CD4-positive, alpha-beta T cell treated with Interleukin-15 for 1 hour (primary cell): ENCODE measurements around the gene HIRIP3.
"Not testable (repeated sequence)": the region's sequence is repeated elsewhere in the genome, so short reads cannot be mapped to it uniquely, and the experiment has no call there.

Experiments used
- DNase-seq: peaks from one replicate; pipeline ENCODE4 v3.0.0-alpha.2; 2020

Gene HIRIP3, protein sequence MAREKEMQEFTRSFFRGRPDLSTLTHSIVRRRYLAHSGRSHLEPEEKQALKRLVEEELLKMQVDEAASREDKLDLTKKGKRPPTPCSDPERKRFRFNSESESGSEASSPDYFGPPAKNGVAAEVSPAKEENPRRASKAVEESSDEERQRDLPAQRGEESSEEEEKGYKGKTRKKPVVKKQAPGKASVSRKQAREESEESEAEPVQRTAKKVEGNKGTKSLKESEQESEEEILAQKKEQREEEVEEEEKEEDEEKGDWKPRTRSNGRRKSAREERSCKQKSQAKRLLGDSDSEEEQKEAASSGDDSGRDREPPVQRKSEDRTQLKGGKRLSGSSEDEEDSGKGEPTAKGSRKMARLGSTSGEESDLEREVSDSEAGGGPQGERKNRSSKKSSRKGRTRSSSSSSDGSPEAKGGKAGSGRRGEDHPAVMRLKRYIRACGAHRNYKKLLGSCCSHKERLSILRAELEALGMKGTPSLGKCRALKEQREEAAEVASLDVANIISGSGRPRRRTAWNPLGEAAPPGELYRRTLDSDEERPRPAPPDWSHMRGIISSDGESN

DNA sequence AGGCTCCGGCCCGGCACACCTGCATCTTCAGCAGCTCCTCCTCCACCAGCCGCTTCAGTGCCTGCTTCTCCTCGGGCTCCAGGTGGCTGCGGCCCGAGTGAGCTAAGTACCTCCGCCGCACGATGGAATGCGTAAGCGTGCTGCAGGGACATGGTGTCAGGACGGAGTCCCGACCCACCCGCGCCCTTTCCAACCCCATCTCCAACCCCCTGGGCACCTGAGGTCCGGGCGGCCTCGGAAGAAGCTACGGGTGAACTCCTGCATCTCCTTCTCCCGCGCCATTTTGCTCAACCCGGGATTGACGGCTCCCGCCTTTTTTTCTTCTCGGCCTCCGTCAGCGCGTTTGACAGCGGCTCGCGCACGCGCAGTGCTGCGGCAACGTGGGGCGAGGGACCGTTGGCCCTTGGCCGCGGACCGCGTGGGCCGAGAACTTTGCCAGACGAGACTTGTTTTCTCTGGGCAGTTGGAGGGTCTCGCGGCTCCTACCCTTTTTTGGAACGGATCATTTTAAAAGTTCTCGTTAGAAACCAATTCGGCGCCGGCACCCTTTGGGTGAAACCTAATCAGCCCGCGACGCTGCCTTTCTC, at the start of gene HIRIP3:
Gene HIRIP3 (minus strand): TSS at position 294 of the 587 bp plus-strand sequence. CDS start 12 bp downstream, at position 282.
- peak; percentile 85 for DNase-seq

DNA sequence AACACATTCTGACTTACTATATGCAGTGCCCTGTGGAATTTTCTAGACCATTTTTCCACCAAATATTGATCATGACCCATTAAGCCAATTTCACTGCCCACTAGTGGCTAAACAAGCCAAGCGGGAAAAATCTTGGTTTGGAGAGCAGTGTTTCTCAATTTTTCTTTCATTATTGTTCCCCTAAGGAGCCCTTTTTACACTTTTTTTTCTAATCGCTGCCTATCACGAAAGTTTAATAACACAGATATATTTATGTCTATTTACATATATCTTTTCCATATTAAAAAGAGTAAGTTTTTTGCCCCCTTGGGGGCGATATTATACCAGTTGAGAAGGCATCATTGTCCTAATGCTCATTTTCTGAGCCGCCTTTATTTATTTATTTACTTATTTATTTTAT, 46.4 kb upstream of the HIRIP3 start:
- DNase-seq, result no peak

DNA sequence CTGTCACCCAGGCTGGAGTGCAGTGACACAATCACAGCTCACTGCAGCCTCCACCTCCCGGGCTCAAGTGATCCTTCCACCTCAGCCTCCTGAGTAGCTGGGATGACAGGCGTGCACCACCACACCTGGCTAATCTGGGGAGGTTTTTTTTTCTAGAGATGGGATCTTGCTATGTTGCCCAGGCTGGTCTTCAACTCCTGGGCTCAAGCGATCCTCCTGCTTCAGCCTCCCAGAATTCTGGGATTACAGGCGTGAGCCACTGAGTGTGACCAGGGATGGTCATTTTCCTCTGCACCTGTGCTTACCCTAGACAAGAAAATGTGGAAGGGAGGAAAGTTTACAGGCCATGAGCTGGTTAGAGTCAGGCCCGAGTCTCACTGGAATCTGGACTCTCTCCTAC, 45.3 kb upstream of the HIRIP3 start:
- not testable (repeated sequence) for DNase-seq

DNA sequence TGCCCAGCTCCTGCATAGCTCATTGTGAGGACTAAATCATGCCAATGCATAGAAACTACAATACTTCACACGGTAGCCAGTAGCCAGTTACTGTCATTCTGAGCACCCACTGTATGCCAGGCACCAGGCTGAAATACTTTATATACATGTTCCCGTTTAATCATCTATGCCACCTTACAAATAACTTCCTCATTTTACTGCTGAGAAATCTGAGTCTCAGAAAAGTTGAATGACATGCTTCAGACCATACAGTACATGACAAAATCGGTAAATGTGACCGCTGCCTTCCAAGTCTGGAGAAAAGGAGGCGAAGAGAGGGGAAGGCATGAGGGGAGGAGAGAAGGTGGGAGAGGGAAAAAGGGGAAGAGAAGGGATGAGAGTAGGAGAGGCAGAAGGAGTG, 44.8 kb upstream of the HIRIP3 start:
- DNase-seq, result no peak

DNA sequence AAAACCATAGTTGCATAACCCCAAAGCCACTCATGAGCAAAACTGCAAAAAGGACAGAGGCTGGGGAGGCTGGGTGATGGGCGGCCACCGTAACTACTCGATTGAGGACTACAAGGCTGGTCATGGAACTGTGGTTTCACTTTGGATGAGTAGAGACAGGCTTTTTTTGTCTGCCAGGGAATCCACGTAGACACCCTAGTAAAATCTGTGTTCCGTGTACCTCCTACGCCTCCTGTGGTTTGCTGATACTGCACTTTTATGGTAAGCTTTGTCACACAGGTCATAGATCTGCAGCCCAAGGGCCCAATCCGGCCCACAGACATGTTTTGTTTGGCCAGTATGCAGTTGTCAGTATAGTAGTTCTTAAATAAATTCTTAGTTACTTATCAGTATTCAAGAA, 37.9 kb upstream of the HIRIP3 start:
- DNase-seq, result no peak

DNA sequence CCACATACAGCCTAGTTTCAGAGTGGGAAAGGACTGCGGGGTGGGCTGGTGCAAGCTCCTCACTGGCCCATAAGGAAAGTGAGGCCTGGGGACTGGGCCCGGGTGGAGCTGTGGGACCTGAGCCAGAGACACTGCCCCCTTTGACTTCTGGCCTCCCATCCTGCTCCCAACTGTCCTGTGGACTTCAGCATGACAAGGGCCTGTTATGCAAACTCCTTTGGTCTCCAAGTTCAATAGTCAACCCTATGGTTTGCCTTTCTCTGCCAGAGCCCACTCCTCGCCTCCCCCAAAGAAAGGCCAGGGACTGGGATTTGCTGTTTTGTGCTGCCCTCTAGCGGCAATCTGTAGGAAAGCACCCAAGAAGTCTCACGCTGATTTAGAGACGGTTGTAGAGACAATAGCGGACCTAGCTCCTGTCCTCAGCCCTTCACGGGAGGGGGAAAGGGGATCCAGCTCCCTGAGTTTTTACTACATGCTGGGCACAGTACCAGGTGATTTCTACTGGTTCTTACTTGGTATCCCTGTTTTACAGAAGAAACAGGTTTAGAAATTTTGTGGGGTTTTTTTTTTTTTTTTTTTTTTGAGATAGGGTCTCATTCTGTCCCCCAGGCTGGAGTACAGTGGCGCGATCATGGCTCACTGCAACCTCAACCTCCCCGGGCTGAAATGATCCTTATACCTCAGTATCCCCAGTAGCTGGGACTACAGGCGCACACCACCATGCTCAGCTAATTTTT, 36.8 kb upstream of the HIRIP3 start:
- DNase-seq, result peak; percentile 59

DNA sequence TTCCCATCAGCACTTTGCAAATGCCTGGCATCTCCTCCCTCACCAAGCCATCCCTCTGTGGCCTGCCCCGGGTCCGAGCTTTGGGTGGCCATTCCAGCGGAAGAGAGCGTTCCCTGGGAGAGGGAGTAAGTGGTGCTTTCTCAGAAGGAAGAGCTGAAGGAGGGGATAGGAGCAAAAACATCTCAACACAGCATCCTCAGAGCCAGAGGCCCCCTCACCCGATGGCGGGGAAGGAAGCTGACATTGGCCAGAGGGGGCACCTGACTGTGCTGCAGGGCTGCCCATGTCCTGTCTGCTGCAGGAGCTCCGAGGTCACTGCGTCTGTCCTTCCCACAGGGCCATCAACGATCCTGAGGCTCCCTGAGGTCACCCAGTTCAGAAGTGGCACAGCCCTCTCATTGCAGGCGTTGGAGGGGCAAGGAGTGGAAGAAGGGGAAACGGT, 36.1 kb upstream of the HIRIP3 start:
- no peak for DNase-seq

DNA sequence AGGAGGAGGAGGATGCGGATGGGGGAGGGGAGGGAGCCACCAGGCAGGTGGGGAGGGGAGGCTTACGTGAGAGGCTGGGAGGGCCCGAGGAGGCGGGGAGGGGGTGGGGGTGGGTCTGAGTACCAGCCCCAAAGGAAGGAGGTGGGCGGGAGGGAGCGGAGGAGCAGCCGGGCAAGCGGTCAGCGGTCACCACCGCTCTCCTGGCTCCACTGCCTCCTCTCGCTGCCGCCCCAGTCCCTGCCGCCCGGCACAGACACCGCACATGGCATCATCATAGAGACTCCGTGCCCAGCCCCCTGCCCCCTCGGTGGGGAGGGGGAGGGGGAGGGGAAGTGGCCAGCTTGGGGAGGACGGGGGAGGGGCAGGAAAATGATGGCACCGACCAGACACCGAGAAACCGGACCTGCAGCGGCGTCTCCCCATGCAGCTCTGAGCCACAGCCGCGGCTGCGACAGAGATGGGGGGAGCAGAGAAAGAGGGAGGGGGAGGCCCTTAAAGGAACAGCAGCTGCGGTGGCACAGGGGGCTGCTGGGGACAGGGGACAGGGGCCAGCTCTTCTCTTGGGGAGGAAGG, 35.5 kb upstream of the HIRIP3 start, which contains the start of gene TLCD3B:
Gene TLCD3B (minus strand): TSS at position 431 of the 573 bp plus-strand sequence. CDS start 744 bp downstream, outside the sequence.
- DNase-seq, result no peak

DNA sequence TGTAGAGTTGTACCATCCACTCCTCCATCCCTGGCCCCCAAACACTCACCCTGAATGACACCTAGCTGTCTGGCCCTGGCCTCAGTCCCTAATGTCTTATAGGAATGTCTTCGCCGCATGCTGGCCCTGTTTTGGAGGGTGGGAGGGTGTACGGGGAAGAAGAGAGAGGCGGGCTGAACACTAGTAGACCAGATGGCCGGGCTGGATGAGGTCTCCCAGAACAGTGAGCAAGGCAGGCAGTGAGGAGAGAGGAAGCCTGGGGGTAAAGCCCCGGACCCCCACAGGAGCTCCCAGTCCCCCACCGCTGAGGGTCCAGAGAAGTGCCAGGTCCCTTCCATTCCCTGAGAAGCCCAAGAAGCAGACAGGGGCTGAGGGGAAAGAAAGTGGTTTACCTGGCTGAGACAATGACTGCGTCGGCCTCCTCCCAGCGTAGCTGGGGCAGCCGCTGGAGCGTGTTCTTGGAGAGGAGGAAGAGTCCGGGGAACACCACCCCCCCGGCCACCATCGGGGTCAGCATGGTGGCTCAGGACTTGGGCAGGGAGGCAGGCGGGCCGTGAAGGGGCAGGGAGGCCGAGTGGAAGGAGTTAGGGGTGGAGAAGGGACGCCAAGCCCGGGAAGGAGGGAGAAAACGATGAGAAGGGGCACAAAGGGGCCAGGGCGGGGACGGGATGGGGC, 34.7 kb upstream of the HIRIP3 start:
- no peak for DNase-seq

DNA sequence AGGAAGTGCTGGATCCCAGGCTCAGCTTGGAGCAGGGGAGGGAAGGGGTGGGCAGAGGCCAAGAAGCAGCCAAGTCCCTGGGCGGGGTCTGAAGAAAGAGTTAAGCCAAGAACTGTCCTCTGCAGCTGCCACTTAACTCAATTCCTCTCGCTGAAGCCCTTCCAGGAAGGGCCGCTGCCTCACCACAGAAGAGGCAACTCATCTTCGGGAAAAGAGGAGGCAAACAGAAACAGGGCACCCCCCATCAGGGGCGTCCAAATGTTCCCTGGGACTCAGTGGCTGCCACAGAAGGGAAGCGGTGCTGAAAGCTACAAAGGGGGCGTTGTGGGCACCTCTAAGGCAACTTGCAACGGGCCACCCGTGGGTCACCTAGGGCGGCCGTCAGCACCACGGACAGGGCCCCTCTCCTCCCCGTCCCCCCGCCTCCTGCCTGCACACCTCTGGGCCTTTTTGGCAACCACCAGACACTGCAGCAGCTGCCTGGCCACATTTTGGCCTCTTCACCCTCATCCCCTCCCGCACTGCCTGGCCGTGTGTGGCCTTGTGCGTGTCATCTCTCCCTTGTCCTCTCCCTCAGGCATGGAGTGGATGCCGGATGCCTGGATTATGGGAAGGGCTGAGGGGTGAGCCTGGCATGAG, 33.1 kb upstream of the HIRIP3 start:
- no peak for DNase-seq

DNA sequence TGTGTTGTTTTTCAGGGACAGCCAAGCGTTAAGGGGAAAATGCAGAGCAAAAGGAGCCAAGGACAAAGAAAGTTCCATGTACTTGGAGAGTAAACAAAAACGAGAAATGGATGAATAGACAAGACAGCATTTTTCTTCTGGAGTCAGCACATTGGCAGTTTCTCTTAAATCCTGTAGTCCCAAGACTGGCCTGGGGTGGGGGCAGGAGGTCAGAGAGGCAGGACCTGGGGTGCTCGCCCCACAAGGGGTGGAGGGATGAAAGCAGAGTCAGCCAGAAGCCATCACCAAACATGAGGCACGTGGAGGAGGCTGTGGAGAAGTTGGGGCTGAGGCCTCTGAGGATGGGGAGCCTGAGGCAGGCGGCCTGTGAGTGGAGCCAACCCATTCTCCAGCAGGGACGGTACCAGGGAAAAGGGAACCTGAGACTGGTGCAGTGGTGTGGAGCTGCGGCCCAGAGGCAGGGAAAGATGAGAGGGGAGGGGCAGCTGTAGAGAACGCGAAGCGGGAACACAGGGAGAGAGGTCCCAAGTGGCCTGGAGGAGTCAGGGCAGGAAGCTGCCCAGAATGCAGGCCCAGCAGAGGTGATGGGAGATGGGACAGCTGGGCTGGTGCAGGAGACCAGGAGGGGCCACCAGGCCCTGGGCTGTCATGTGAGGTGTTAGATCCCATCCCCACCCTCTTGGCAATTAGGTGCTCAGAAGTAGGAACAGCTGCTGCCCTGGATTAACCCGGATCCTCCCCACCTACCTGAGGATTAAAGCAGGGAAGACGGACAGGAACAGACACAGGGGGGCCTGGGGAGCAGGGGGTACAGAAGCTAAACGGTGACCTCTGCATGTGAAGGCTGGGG, 32.4 kb upstream of the HIRIP3 start:
- DNase-seq, result no peak

DNA sequence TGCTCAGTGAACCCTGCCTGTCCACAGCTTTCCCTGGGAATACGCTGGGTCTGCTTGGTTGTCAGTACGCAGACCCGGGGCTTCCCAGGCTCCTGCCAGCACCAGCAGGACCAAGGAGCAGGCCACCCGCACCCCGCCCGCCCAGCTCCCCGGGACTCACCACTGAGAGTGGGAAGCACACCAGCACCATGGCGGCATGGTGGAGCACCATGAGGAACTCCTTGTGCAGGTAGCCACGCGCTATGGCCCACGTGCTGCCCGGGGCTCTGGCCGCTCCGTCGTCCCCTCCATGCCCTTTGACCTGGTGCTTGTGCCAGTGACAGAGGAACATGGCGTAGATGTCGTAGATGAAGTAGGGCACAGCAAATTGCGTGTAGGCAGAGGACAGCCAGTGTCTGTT, 31.0 kb upstream of the HIRIP3 start:
- DNase-seq, result no peak

DNA sequence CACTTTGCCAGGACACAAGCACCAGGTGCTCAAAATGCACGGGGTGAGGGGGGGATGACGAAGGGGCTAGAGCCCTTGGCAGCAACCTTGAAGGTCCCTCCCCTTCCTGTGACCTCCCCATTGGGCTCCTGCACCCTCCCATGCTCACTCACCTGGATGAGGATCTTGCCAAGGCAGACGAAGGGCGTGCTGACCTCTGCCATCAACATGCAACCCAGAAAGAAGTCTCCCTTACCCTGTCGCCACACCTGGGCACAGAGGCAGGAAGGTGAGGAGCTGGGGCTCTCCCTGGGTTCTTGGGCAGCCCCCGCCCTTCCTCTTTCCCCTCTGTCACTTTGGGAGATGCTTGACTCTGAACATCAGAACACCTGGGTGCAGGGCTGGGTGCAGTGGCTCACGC, 30.2 kb upstream of the HIRIP3 start:
- DNase-seq, result no peak

DNA sequence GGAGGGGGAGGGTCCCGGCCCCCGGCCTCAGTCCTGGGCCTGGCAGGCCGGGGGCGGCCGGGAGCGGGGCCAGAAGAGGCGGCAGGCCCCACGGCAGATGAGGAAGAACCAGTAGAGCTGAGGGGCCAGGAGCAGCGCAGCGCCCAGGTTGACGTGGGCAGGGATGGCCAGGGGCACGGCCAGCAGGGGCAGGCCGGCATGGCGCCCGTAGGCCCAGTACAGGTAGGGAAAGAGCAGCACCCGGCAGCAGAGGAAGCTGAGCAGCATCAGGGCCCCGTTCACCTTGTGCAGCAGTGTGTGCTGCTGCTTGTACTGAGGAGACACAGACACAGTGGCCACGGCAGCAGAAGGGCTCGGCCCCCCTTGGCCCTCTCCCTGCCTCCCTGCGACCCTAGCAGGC, 29.7 kb upstream of the HIRIP3 start:
- no peak for DNase-seq

DNA sequence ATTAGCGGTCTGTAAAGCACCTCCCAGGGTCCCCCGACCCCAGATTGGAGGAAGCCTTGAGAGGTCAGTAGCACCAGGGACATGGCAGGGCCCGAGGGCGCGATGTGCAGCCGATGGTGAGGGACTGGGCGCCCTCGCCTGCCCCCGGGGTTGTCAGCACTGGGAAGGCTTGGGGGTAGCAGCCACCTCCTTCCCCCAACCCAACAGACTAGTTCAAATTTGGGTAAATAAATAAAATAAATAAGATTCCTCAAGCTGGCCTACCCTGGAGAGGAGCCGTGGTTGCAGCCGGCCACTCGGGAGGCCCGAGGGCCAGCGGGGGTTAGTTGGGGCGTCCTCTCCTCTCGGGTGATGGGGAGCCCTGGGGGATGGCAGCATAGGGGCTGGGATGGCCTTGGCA, 29.0 kb upstream of the HIRIP3 start:
- DNase-seq, result no peak

DNA sequence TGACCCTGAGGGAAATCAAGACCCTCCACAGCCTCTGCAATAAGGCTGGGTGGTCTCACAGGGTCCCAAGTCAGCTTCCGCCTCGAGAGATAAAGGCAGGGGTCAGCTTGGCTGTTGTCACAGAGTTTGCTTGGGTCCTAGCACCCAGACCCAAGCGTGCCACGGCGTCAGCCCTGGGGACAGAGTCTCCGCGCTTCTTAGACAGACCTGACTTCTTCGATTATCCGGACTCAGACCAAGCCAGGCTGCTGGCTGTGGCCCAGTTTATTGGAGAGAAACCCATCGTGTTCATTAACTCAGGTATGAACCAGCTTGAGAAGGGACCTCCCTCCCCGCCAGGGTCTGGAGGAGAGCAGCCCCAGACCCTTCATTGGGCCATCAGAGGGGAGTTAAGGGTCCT, 28.2 kb upstream of the HIRIP3 start:
- DNase-seq, result no peak

DNA sequence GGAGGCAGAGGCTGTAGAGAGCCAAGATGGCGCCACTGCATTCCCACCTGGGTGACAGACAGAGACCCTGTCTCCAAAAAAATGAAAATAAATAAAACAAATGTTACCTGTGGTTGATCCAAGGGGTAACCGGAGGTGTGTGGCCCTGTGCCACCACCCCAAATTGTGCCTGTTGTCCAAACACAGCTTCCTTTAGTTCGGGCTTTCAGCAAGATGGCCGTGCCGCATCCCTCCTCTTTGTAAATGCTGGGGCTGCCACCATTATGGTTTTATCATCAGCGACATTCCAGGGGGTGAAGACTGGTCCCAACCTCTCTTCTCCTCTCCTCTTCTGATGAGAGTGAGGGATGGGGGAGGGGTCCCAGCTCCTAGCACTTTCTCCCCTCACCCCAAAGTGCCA, 27.5 kb upstream of the HIRIP3 start, which contains the start of gene C16orf92:
Gene C16orf92 (plus strand): TSS at position 312 of the 400 bp plus-strand sequence. CDS start 143 bp downstream, outside the sequence.
- DNase-seq, result no peak

DNA sequence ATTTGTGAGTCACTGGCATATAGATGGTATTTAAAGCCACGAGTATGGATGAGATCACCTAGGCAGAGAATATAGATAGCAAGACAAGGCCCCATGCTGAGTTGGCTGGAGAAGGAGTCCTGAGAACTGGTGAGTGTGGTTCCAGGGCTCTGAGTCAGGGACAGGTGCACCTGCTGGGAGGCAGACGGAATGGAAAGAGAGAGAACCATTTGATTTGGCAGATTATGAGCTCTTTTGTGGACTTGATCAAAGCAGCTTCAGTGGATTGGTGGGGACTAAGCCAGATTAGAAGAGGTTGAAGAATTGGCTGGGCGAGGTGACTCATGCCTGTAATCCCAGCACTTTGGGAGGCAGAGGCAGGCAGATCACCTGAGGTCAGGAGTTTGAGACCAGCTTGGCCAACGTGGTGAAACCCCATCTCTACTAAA, 23.3 kb upstream of the HIRIP3 start:
- DNase-seq, result no peak

DNA sequence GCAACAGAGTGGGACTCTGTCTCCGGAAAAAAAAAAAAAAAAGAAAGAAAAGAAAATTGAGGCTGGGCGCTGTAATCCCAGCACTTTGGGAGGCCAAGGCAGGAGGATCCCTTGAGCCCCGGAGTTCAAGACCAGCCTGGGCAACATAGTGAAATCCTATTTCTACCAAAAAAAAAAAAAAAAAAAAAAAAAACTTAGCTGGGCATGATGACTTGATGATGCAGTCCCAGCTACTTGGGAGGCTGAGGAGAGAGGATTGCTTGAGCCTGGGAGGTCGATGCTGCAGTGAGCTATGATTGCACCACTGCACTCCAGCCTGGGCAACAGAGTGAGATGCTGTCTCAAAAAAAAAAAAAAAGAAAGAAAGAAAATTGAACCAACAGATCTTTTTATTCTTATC, 22.5 kb upstream of the HIRIP3 start:
- DNase-seq, result not testable (repeated sequence)

DNA sequence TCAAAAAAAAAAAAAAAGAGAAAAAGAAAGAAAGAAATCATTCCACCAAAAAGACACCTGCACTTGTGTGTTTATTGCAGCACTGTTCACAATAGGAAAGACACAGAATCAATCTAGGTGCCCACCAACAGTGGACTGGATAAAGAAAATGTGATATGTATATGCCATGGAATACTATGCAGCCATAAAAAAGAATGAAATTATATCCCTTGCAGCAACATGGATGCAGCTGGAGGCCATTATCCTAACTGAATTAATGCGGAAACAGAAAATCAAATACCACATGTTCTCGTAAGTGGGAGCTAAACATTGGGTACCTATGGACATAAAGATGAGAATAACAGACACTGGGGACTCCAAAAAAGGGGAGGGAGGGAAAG, 21.9 kb upstream of the HIRIP3 start:
- DNase-seq, result no peak
